Activated naive CD4-positive, alpha-beta T cell (primary cell): ENCODE results near the gene TH.

Experiments
- DNase-seq, 4 experiments: peaks; one replicate each; lab custom pipeline; 2025; lab: John Stamatoyannopoulos, UW

The TH gene

GRCh38 chr11:2142300-2142759 lies 29.3 kb downstream of the TH start:
- no peak for DNase-seq

GRCh38 chr11:2140411-2141400 lies 30.9 kb downstream of the TH start:
- DNase-seq = no peak

- no peak for DNase-seq
These were observed 31.8 kb downstream of the TH start for GRCh38 chr11:2139621-2140337.

- DNase-seq = no peak
These were observed 32.5 kb downstream of the TH start, which contains the start of gene IGF2 for GRCh38 chr11:2139123-2139521. TSS of gene IGF2 (minus strand) at chr11:2139389. CDS start at chr11:2135523, 3,866 bp downstream.

- no peak for DNase-seq
These were observed 33.0 kb downstream of the TH start for GRCh38 chr11:2138431-2139122.

GRCh38 chr11:2138068-2138430 lies 33.6 kb downstream of the TH start:
- DNase-seq = no peak

- no peak for DNase-seq
These were observed 34.2 kb downstream of the TH start for GRCh38 chr11:2137202-2138067.

- no peak for DNase-seq
These were observed 34.7 kb downstream of the TH start for GRCh38 chr11:2136952-2137201.

- no peak for DNase-seq
These were observed 35.2 kb downstream of the TH start for GRCh38 chr11:2136209-2136951.

- no peak for DNase-seq
These were observed 35.9 kb downstream of the TH start for GRCh38 chr11:2135648-2136201.

- no peak for DNase-seq
These were observed 36.5 kb downstream of the TH start for GRCh38 chr11:2135018-2135569.

- DNase-seq = no peak
These were observed 37.3 kb downstream of the TH start for GRCh38 chr11:2134022-2135010.

GRCh38 chr11:2133241-2134021 lies 38.2 kb downstream of the TH start:
- no peak for DNase-seq

- no peak for DNase-seq
These were observed 38.8 kb downstream of the TH start for GRCh38 chr11:2132874-2133240.

GRCh38 chr11:2132246-2132645 lies 39.4 kb downstream of the TH start:
- no peak for DNase-seq

- DNase-seq = no peak
These were observed 40.0 kb downstream of the TH start for GRCh38 chr11:2131371-2132236.

GRCh38 chr11:2130881-2131352 lies 40.7 kb downstream of the TH start:
- DNase-seq = no peak
